HL-60 (cell line): Measurements from ENCODE around the gene IPO11.

Source experiments
- DNase-seq, 2 experiments: peaks; one replicate each; pipeline ENCODE4 v3.0.0-alpha.2; 2010 to 2020; ENCODE audit warnings: low read depth in 1 of 2, low spot score in 1 of 2
- H3K27ac ChIP-seq: fragments of 250-450 bp; sonication (Bioruptor Pico); replicated peaks from 2 replicates; pipeline ENCODE4 v1.5.1; 2020; ENCODE audit warnings: mild to moderate bottlenecking, moderate library complexity
- H3K27me3 ChIP-seq: fragments of 250-450 bp; sonication (Bioruptor Pico); 2 replicates; pipeline ENCODE4 v1.5.1; 2021; ENCODE audit warnings: mild to moderate bottlenecking, moderate library complexity; ENCODE audit not compliant: insufficient read depth, poor library complexity, severe bottlenecking
- H3K4me3 ChIP-seq: replicated peaks from 2 replicates; pipeline ENCODE4 v1.5.1; 2011; ENCODE audit warnings: mild to moderate bottlenecking, control low read depth, low read length; ENCODE audit not compliant: insufficient read depth
- GABPA ChIP-seq: IDR thresholded peaks from 2 replicates; pipeline ENCODE4 v1.6.1; 2012; ENCODE audit warnings: low read depth
- POLR2AphosphoS5 ChIP-seq: IDR thresholded peaks from 2 replicates; pipeline ENCODE4 v1.6.1; 2012; ENCODE audit warnings: low read depth
- SPI1 ChIP-seq: IDR thresholded peaks from 2 replicates; pipeline ENCODE4 v1.6.1; 2012; ENCODE audit warnings: low read depth, mild to moderate bottlenecking, borderline replicate concordance
- TF ChIP-seq, protein P1 (sequence below): IDR thresholded peaks from one replicate; pipeline ENCODE4 v1.5.1; 2011; ENCODE audit warnings: low read length, control low read depth, inconsistent platforms; ENCODE audit not compliant: insufficient read depth
- TF ChIP-seq, protein P2 (sequence below): IDR thresholded peaks from 2 replicates; pipeline ENCODE4 v1.6.1; 2012; ENCODE audit warnings: low read depth; ENCODE audit not compliant: insufficient replicate concordance

Gene IPO11

GRCh38 chr5:62572918-62573514, 160.5 kb downstream of the IPO11 start:
- H3K27me3 ChIP-seq = no peaks in the 10 kb centered on the region
- no peak overlapping the region for H3K27ac ChIP-seq
- TF ChIP-seq SPI1 (no peak), GABPA (no peak), POLR2AphosphoS5 (no peak)
- TF ChIP-seq, protein P1, sequence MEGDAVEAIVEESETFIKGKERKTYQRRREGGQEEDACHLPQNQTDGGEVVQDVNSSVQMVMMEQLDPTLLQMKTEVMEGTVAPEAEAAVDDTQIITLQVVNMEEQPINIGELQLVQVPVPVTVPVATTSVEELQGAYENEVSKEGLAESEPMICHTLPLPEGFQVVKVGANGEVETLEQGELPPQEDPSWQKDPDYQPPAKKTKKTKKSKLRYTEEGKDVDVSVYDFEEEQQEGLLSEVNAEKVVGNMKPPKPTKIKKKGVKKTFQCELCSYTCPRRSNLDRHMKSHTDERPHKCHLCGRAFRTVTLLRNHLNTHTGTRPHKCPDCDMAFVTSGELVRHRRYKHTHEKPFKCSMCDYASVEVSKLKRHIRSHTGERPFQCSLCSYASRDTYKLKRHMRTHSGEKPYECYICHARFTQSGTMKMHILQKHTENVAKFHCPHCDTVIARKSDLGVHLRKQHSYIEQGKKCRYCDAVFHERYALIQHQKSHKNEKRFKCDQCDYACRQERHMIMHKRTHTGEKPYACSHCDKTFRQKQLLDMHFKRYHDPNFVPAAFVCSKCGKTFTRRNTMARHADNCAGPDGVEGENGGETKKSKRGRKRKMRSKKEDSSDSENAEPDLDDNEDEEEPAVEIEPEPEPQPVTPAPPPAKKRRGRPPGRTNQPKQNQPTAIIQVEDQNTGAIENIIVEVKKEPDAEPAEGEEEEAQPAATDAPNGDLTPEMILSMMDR = no peak
- TF ChIP-seq, protein P2, sequence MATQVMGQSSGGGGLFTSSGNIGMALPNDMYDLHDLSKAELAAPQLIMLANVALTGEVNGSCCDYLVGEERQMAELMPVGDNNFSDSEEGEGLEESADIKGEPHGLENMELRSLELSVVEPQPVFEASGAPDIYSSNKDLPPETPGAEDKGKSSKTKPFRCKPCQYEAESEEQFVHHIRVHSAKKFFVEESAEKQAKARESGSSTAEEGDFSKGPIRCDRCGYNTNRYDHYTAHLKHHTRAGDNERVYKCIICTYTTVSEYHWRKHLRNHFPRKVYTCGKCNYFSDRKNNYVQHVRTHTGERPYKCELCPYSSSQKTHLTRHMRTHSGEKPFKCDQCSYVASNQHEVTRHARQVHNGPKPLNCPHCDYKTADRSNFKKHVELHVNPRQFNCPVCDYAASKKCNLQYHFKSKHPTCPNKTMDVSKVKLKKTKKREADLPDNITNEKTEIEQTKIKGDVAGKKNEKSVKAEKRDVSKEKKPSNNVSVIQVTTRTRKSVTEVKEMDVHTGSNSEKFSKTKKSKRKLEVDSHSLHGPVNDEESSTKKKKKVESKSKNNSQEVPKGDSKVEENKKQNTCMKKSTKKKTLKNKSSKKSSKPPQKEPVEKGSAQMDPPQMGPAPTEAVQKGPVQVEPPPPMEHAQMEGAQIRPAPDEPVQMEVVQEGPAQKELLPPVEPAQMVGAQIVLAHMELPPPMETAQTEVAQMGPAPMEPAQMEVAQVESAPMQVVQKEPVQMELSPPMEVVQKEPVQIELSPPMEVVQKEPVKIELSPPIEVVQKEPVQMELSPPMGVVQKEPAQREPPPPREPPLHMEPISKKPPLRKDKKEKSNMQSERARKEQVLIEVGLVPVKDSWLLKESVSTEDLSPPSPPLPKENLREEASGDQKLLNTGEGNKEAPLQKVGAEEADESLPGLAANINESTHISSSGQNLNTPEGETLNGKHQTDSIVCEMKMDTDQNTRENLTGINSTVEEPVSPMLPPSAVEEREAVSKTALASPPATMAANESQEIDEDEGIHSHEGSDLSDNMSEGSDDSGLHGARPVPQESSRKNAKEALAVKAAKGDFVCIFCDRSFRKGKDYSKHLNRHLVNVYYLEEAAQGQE = no peak
- DNase-seq = no peak
- H3K4me3 ChIP-seq = no peak overlapping the region

DNA sequence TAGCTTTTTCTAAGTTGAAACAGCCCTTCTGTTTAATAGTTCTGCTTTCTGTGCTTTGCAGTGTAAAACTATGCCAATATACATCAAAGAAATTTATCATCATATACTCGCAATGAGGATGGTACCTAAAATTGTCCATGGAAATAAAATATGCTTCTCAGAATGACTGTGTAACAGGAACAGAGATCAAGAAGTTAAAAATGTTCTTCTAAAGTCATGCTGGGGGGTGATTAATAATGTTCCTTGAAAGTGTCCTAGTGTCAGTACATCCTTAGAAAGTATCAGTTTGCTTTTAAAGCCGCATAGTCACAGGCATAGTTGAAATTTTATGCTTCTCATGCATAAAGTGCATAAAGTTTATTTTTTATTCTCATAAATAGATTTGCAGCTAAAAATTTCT, 162.0 kb downstream of the IPO11 start:
- H3K27ac ChIP-seq = no peak overlapping the region
- no peak for DNase-seq
- H3K27me3 ChIP-seq = no peaks in the 10 kb centered on the region
- no peak for TF ChIP-seq SPI1
- TF ChIP-seq, protein P1 = no peak
- no peak for TF ChIP-seq GABPA
- TF ChIP-seq, protein P2 = no peak
- no peak for TF ChIP-seq POLR2AphosphoS5
- H3K4me3 ChIP-seq = no peak overlapping the region

GRCh38 chr5:62575066-62575465, 162.5 kb downstream of the IPO11 start:
- TF ChIP-seq, protein P1 = no peak
- TF ChIP-seq GABPA = no peak
- TF ChIP-seq, protein P2 = no peak
- TF ChIP-seq SPI1 = no peak
- Histone ChIP-seq H3K4me3 (no peak overlapping the region), H3K27me3 (no peaks in the 10 kb centered on the region), H3K27ac (no peak overlapping the region)
- no peak for DNase-seq
